ENCODE data around the gene TRPT1. TPM values are rescaled to one million over a fixed set of nuclear protein-coding genes. Genes with fewer than 3 reads are reported as not detected.

TRPT1 gene
- total RNA-seq, 1 experiment from 2014 or later: 58.8 TPM

DNA sequence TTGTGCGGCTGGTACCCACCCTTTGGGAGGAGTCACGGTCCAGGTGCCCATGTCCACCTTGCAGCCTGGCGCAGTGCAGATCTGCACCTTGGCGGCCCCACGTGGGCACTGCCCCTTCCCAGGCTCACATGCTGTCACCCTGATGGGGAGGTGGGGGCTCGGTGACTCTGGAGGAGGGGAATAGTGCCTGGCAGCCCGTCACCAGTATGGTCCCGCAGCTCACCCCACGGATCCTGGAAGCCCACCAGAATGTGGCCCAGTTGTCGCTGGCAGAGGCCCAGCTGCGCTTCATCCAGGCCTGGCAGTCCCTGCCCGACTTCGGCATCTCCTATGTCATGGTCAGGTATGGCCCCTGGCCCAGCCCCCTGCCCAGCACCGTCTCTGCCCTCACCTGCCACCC, 5.2 kb downstream of the TRPT1 start:
- Mint-ChIP-seq H3K27me3 (ENCODE audit: low read depth) (no peaks in the 10 kb centered on the region), H3K4me1 (peaks cover 8% of the 10 kb centered on the region), H3K36me3 (peaks cover 3% of the 10 kb centered on the region; the same call in 1 of the 2 replicates), H3K27ac (no peak overlapping the region), H3K9me3 (no peaks in the 10 kb centered on the region), H3K4me3 (no peak overlapping the region)
- ATAC-seq: no peak
- DNase-seq (ENCODE audit: low spot score): no peak
- POLR2A ChIA-PET: interaction anchor here (0.6 kb wide), 1 partner anchor 43 kb away, joined by 5 read pairs; no protein-coding TSS in a partner anchor
- TF ChIP-seq ZNF232 (CRISPR knock-in tag; IDR thresholded peaks at IDR 0.05) (no peak), ZNF671 (CRISPR knock-in tag; IDR thresholded peaks at IDR 0.05) (no peak), NR3C1 (CRISPR knock-in tag; conservative IDR thresholded peaks at IDR 0.05; ENCODE audit: low read depth) (no peak), E2F1 (CRISPR knock-in tag; IDR thresholded peaks at IDR 0.05) (no peak), TEAD1 (CRISPR knock-in tag; IDR thresholded peaks at IDR 0.05) (no peak), SMAD4 (CRISPR knock-in tag; IDR thresholded peaks at IDR 0.05) (no peak)
- TF ChIP-seq, protein P1, sequence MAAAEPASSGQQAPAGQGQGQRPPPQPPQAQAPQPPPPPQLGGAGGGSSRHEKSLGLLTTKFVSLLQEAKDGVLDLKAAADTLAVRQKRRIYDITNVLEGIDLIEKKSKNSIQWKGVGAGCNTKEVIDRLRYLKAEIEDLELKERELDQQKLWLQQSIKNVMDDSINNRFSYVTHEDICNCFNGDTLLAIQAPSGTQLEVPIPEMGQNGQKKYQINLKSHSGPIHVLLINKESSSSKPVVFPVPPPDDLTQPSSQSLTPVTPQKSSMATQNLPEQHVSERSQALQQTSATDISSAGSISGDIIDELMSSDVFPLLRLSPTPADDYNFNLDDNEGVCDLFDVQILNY (CRISPR knock-in tag; IDR thresholded peaks at IDR 0.05): no peak
- CTCF ChIA-PET: no interaction called here

DNA sequence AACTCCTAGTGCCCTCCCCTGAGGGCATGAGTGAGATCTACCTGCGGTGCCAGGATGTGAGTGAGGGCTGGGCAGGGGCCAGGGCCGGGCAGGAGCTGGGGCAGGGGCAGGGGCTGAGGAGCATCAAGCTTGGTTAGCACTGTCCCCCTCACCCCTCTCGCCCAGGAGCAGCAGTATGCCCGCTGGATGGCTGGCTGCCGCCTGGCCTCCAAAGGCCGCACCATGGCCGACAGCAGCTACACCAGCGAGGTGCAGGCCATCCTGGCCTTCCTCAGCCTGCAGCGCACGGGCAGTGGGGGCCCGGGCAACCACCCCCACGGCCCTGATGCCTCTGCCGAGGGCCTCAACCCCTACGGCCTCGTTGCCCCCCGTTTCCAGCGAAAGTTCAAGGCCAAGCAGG, 5.7 kb downstream of the TRPT1 start:
- Mint-ChIP-seq H3K27me3 (ENCODE audit: low read depth) (no peaks in the 10 kb centered on the region), H3K4me3 (no peak overlapping the region), H3K36me3 (peaks cover 3% of the 10 kb centered on the region), H3K27ac (no peak overlapping the region), H3K9me3 (no peaks in the 10 kb centered on the region), H3K4me1 (peaks cover 6% of the 10 kb centered on the region)
- ChIA-PET POLR2A (interaction anchor here (1.2 kb wide), 1 partner anchor 13 kb away, joined by 4 read pairs; the partner anchor contains the start of gene FERMT3), CTCF (no interaction called here)
- no peak for DNase-seq (ENCODE audit: low spot score)
- no peak for ATAC-seq
- TF ChIP-seq E2F1 (CRISPR knock-in tag; IDR thresholded peaks at IDR 0.05) (no peak), FOXK1 (CRISPR knock-in tag; IDR thresholded peaks at IDR 0.05) (no peak), ZNF396 (CRISPR knock-in tag; IDR thresholded peaks at IDR 0.05; ENCODE audit: borderline replicate concordance) (no peak), MXD4 (CRISPR knock-in tag; IDR thresholded peaks at IDR 0.05; ENCODE audit: borderline replicate concordance) (no peak), SMAD3 (CRISPR knock-in tag; IDR thresholded peaks at IDR 0.05; ENCODE audit: borderline replicate concordance) (no peak), ESRRA (CRISPR knock-in tag; IDR thresholded peaks at IDR 0.05; ENCODE audit: borderline replicate concordance) (no peak)
- TF ChIP-seq, protein P2, sequence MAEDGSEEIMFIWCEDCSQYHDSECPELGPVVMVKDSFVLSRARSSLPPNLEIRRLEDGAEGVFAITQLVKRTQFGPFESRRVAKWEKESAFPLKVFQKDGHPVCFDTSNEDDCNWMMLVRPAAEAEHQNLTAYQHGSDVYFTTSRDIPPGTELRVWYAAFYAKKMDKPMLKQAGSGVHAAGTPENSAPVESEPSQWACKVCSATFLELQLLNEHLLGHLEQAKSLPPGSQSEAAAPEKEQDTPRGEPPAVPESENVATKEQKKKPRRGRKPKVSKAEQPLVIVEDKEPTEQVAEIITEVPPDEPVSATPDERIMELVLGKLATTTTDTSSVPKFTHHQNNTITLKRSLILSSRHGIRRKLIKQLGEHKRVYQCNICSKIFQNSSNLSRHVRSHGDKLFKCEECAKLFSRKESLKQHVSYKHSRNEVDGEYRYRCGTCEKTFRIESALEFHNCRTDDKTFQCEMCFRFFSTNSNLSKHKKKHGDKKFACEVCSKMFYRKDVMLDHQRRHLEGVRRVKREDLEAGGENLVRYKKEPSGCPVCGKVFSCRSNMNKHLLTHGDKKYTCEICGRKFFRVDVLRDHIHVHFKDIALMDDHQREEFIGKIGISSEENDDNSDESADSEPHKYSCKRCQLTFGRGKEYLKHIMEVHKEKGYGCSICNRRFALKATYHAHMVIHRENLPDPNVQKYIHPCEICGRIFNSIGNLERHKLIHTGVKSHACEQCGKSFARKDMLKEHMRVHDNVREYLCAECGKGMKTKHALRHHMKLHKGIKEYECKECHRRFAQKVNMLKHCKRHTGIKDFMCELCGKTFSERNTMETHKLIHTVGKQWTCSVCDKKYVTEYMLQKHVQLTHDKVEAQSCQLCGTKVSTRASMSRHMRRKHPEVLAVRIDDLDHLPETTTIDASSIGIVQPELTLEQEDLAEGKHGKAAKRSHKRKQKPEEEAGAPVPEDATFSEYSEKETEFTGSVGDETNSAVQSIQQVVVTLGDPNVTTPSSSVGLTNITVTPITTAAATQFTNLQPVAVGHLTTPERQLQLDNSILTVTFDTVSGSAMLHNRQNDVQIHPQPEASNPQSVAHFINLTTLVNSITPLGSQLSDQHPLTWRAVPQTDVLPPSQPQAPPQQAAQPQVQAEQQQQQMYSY (CRISPR knock-in tag; IDR thresholded peaks at IDR 0.05): no peak

GRCh38 chr11:64219755-64220154, 6.2 kb downstream of the TRPT1 start:
- TF ChIP-seq NR2C2 (CRISPR knock-in tag; IDR thresholded peaks at IDR 0.05) (no peak), FOXP1 (CRISPR knock-in tag; IDR thresholded peaks at IDR 0.05; ENCODE audit: borderline replicate concordance) (no peak), CREM (CRISPR knock-in tag; IDR thresholded peaks at IDR 0.05) (no peak), SOX15 (CRISPR knock-in tag; IDR thresholded peaks at IDR 0.05) (no peak), ZNF121 (CRISPR knock-in tag; IDR thresholded peaks at IDR 0.05) (no peak), ZSCAN18 (CRISPR knock-in tag; IDR thresholded peaks at IDR 0.05) (no peak), ZNF263 (CRISPR knock-in tag; IDR thresholded peaks at IDR 0.05; ENCODE audit: low read depth) (no peak), TEAD1 (CRISPR knock-in tag; IDR thresholded peaks at IDR 0.05) (no peak), PRRX2 (CRISPR knock-in tag; IDR thresholded peaks at IDR 0.05) (no peak)
- TF ChIP-seq, protein P3, sequence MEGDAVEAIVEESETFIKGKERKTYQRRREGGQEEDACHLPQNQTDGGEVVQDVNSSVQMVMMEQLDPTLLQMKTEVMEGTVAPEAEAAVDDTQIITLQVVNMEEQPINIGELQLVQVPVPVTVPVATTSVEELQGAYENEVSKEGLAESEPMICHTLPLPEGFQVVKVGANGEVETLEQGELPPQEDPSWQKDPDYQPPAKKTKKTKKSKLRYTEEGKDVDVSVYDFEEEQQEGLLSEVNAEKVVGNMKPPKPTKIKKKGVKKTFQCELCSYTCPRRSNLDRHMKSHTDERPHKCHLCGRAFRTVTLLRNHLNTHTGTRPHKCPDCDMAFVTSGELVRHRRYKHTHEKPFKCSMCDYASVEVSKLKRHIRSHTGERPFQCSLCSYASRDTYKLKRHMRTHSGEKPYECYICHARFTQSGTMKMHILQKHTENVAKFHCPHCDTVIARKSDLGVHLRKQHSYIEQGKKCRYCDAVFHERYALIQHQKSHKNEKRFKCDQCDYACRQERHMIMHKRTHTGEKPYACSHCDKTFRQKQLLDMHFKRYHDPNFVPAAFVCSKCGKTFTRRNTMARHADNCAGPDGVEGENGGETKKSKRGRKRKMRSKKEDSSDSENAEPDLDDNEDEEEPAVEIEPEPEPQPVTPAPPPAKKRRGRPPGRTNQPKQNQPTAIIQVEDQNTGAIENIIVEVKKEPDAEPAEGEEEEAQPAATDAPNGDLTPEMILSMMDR (IDR thresholded peaks at IDR 0.05): no peak
- ChIA-PET POLR2A (interaction anchor here (1.2 kb wide), 1 partner anchor 13 kb away, joined by 4 read pairs; the partner anchor contains the start of gene FERMT3), CTCF (no interaction called here)
- Mint-ChIP-seq H3K27me3 (ENCODE audit: low read depth) (no peaks in the 10 kb centered on the region), H3K27ac (no peak overlapping the region), H3K4me3 (no peak overlapping the region), H3K4me1 (peaks cover 1% of the 10 kb centered on the region; the same call in 1 of the 2 replicates), H3K9me3 (no peaks in the 10 kb centered on the region), H3K36me3 (peaks cover 8% of the 10 kb centered on the region)
- DNase-seq (ENCODE audit: low spot score) (no peak), ATAC-seq (no peak)
